Lower leg skin (tissue), 3 donors: ENCODE measurements around the gene GPR39.

Experiments
- POLR2A ChIP-seq, 2 donors: fragments of 450-650 bp; IDR thresholded peaks; one replicate each; pipeline ENCODE4 v1.6.1; 2016 to 2017; ENCODE audit warnings: antibody characterized with exemption in 2 of 2, mild to moderate bottlenecking in 1 of 2, moderate library complexity in 1 of 2
- TF ChIP-seq, protein P1 (sequence below), 3 donors: fragments of 450-650 bp; IDR thresholded peaks; one replicate each; pipeline ENCODE4 v1.5.1; 2016; ENCODE audit warnings: antibody characterized with exemption in 3 of 3, mild to moderate bottlenecking in 3 of 3, moderate library complexity in 2 of 3

- TF ChIP-seq, protein P1, sequence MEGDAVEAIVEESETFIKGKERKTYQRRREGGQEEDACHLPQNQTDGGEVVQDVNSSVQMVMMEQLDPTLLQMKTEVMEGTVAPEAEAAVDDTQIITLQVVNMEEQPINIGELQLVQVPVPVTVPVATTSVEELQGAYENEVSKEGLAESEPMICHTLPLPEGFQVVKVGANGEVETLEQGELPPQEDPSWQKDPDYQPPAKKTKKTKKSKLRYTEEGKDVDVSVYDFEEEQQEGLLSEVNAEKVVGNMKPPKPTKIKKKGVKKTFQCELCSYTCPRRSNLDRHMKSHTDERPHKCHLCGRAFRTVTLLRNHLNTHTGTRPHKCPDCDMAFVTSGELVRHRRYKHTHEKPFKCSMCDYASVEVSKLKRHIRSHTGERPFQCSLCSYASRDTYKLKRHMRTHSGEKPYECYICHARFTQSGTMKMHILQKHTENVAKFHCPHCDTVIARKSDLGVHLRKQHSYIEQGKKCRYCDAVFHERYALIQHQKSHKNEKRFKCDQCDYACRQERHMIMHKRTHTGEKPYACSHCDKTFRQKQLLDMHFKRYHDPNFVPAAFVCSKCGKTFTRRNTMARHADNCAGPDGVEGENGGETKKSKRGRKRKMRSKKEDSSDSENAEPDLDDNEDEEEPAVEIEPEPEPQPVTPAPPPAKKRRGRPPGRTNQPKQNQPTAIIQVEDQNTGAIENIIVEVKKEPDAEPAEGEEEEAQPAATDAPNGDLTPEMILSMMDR (IDR thresholded peaks at IDR 0.05): no peak
- no peak for TF ChIP-seq POLR2A (IDR thresholded peaks at IDR 0.05)
These were observed 206.7 kb downstream of the GPR39 start for GRCh38 chr2:132623096-132623839.
